Ascending aorta (tissue), 2 donors: ENCODE results near the gene UBR3. TPM values are rescaled to one million over a fixed set of nuclear protein-coding genes. Genes with fewer than 3 reads are reported as not detected.

Source experiments
- DNase-seq, 2 donors: peaks; one replicate each; pipeline ENCODE4 v3.0.0-alpha.2; 2019; ENCODE audit warnings: low spot score in 2 of 2
- H3K27ac ChIP-seq, 2 donors: fragments of 200-600 bp; sonication (generic); one replicate each; pipeline ENCODE4 v1.5.1; 2016 to 2017; ENCODE audit warnings: mild to moderate bottlenecking in 1 of 2
- H3K27me3 ChIP-seq: fragments of 200-600 bp; sonication (generic); one replicate; pipeline ENCODE4 v1.5.1; 2017
- H3K36me3 ChIP-seq, 2 donors: fragments of 200-600 bp; sonication (generic); one replicate each; pipeline ENCODE4 v1.5.1; 2016
- H3K4me1 ChIP-seq, 2 donors: fragments of 200-600 bp; sonication (generic); one replicate each; pipeline ENCODE4 v1.5.1; 2016 to 2017; ENCODE audit warnings: mild to moderate bottlenecking in 1 of 2
- H3K4me3 ChIP-seq, 2 donors: fragments of 200-600 bp; sonication (generic); one replicate each; pipeline ENCODE4 v1.5.1; 2016 to 2017; ENCODE audit warnings: mild to moderate bottlenecking in 1 of 2
- H3K9me3 ChIP-seq, 2 donors: fragments of 200-600 bp; sonication (generic); one replicate each; pipeline ENCODE4 v1.5.1; 2016
- intact Hi-C: fragments of 100-400 bp; cut with DNase I; formaldehyde crosslinking; loops from one replicate; pipeline ENCODE4 v1.15.1; 2023
- total RNA-seq: library from RNA; depleted of rRNA; stranded (reverse); fragments of >200 nt; gene quantifications from one replicate; pipeline ENCODE4 v1.1.0, GENCODE V29; 2016
- TF ChIP-seq, protein P1 (sequence below), 3 experiments: fragments of 200-600 bp in 2 of 3; fragments of 450-650 bp in 1 of 3; sonication (generic) in 2 of 3; IDR thresholded peaks; one replicate each; pipeline ENCODE4 v1.5.1; 2016 to 2019; ENCODE audit warnings: antibody characterized with exemption in 3 of 3, mild to moderate bottlenecking in 1 of 3, moderate library complexity in 1 of 3

UBR3 gene
- total RNA-seq, 1 donor from 2014 or later: 37.7 TPM

DNA sequence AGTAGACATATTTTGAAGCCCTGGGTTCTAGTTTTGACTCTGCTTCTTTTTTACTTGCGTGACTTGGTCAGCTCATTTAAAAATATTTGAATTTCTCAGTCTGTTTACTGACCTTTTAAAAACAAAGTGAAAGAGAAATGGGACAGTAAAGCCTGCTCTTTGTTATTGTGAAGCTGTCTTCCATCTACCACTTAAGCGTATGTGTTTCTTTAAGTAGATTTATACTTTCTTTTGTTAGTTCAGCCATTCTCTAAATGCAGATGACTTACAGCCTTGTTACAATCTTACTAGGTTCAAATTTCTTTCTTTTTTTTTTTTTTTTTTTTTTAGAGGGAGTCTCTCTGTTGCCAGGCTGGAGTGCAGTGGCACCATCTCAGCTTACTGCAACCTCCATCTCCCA is 79.5 kb downstream of the UBR3 start:
- Histone ChIP-seq H3K4me1 (no peaks in the 10 kb centered on the region), H3K27ac (no peak overlapping the region), H3K27me3 (no peaks in the 10 kb centered on the region), H3K36me3 (peaks cover 3 to 6% of the 10 kb centered on the region in 2 donors), H3K9me3 (no peaks in the 10 kb centered on the region), H3K4me3 (no peak overlapping the region)
- DNase-seq: no peak
- intact Hi-C loops: no loop called here
- TF ChIP-seq, protein P1, sequence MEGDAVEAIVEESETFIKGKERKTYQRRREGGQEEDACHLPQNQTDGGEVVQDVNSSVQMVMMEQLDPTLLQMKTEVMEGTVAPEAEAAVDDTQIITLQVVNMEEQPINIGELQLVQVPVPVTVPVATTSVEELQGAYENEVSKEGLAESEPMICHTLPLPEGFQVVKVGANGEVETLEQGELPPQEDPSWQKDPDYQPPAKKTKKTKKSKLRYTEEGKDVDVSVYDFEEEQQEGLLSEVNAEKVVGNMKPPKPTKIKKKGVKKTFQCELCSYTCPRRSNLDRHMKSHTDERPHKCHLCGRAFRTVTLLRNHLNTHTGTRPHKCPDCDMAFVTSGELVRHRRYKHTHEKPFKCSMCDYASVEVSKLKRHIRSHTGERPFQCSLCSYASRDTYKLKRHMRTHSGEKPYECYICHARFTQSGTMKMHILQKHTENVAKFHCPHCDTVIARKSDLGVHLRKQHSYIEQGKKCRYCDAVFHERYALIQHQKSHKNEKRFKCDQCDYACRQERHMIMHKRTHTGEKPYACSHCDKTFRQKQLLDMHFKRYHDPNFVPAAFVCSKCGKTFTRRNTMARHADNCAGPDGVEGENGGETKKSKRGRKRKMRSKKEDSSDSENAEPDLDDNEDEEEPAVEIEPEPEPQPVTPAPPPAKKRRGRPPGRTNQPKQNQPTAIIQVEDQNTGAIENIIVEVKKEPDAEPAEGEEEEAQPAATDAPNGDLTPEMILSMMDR (IDR thresholded peaks at IDR 0.05): no peak

GRCh38 chr2:169909376-169909775 is 82.1 kb downstream of the UBR3 start:
- H3K9me3 ChIP-seq: no peaks in the 10 kb centered on the region
- H3K36me3 ChIP-seq: peaks cover 6 to 7% of the 10 kb centered on the region in 2 donors
- no peak overlapping the region for H3K27ac ChIP-seq
- TF ChIP-seq, protein P1 (IDR thresholded peaks at IDR 0.05): no peak
- DNase-seq: no peak
- no peak overlapping the region for H3K4me3 ChIP-seq
- no peaks in the 10 kb centered on the region for H3K4me1 ChIP-seq
- no peaks in the 10 kb centered on the region for H3K27me3 ChIP-seq
- intact Hi-C loops: no loop called here

GRCh38 chr2:169910109-169910799 is 83.0 kb downstream of the UBR3 start:
- H3K27ac ChIP-seq: no peak overlapping the region
- no peak for DNase-seq
- intact Hi-C loops: no loop called here

DNA sequence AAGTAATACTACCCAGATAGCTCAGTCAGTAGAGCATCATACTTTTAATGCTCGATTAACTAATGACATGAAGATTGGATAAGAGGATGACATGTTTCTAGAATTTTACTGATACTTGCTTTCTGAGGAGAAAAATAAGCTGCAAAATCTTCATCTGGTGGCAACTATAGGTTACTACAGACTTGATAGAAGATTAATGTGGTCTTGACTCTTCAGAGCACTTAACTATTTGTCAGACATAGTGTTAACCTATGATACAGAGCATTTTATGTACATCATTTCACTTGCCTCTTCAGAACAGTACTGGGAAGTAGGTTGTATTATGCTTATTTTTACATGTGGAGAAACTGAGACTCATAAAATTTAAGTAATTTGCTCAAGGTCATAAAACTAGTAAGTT is 83.9 kb downstream of the UBR3 start:
- H3K9me3 ChIP-seq: no peaks in the 10 kb centered on the region
- H3K4me3 ChIP-seq: no peak overlapping the region
- intact Hi-C loops: no loop called here
- TF ChIP-seq, protein P1 (IDR thresholded peaks at IDR 0.05): no peak
- H3K36me3 ChIP-seq: peaks cover 6 to 15% of the 10 kb centered on the region in 2 donors
- DNase-seq: no peak
- H3K27me3 ChIP-seq: no peaks in the 10 kb centered on the region
- no peak overlapping the region for H3K27ac ChIP-seq
- no peaks in the 10 kb centered on the region for H3K4me1 ChIP-seq

More at GRCh38 chr2:169910109-169910799, 83.0 kb downstream of the UBR3 start:
- Histone ChIP-seq H3K4me1 (no peaks in the 10 kb centered on the region), H3K27me3 (no peaks in the 10 kb centered on the region), H3K4me3 (no peak overlapping the region), H3K9me3 (no peaks in the 10 kb centered on the region), H3K36me3 (peaks cover 6 to 10% of the 10 kb centered on the region in 2 donors)
- TF ChIP-seq, protein P1 (IDR thresholded peaks at IDR 0.05): no peak

- Histone ChIP-seq H3K27me3 (no peaks in the 10 kb centered on the region), H3K36me3 (peaks cover 3 to 27% of the 10 kb centered on the region in 2 donors), H3K27ac (no peak overlapping the region), H3K4me3 (no peak overlapping the region), H3K9me3 (no peaks in the 10 kb centered on the region), H3K4me1 (no peaks in the 10 kb centered on the region)
- intact Hi-C loops: no loop called here
- no peak for DNase-seq
- TF ChIP-seq, protein P1 (IDR thresholded peaks at IDR 0.05): no peak
Measured at GRCh38 chr2:169916623-169917022, 89.4 kb downstream of the UBR3 start.
